Neural crest cell (in vitro differentiated cells): ENCODE results near the gene LPCAT1. TPM values are rescaled to one million over a fixed set of nuclear protein-coding genes. Genes with fewer than 3 reads are reported as not detected.

Experiments used
- DNase-seq: peaks from one replicate; pipeline ENCODE4 v3.0.0; 2021; ENCODE audit warnings: low read depth, mixed read lengths, low spot score
- H3K27ac Mint-ChIP-seq: one replicate; pipeline ENCODE4 v1.8.0; 2021; ENCODE audit warnings: mild to moderate bottlenecking, mixed read lengths; ENCODE audit not compliant: unreplicated experiment
- H3K27me3 Mint-ChIP-seq: 2 replicates; pipeline ENCODE4 v1.8.0; 2021; ENCODE audit warnings: low read depth, mild to moderate bottlenecking, mixed read lengths
- H3K36me3 Mint-ChIP-seq: 2 replicates; pipeline ENCODE4 v1.8.0; 2021; ENCODE audit warnings: low read depth, mild to moderate bottlenecking, mixed read lengths
- H3K4me1 Mint-ChIP-seq: 2 replicates; pipeline ENCODE4 v1.8.0; 2021; ENCODE audit warnings: mixed read lengths
- H3K4me3 Mint-ChIP-seq: one replicate; pipeline ENCODE4 v1.8.0; 2021; ENCODE audit warnings: mild to moderate bottlenecking, mixed read lengths
- H3K9me3 Mint-ChIP-seq: 2 replicates; pipeline ENCODE4 v1.8.0; 2021; ENCODE audit warnings: mixed read lengths
- CTCF ChIP-seq: fragments of 200-600 bp; sonication (generic); conservative IDR thresholded peaks from 2 replicates; pipeline ENCODE4 v1.5.0; 2021; ENCODE audit warnings: antibody characterized with exemption, mild to moderate bottlenecking
- total RNA-seq: library from RNA; stranded (reverse); gene quantifications from 2 replicates; pipeline ENCODE4 v1.2.1, GENCODE V29; 2021

The LPCAT1 gene
- total RNA-seq, 1 donor from 2014 or later: 111 TPM

- no peaks in the 10 kb centered on the region for H3K36me3 Mint-ChIP-seq
- H3K9me3 Mint-ChIP-seq: no peaks in the 10 kb centered on the region
- peak overlapping the region; percentile 93 for H3K4me3 Mint-ChIP-seq
- no peak overlapping the region for H3K27ac Mint-ChIP-seq
- no peaks in the 10 kb centered on the region for H3K27me3 Mint-ChIP-seq
- no peak for DNase-seq
- TF ChIP-seq CTCF: no peak
- H3K4me1 Mint-ChIP-seq: peaks cover 41% of the 10 kb centered on the region
Observed at GRCh38 chr5:1520791-1521453, 2.8 kb downstream of the LPCAT1 start.

- Mint-ChIP-seq H3K4me1 (peaks cover 49% of the 10 kb centered on the region), H3K27me3 (no peaks in the 10 kb centered on the region), H3K9me3 (no peaks in the 10 kb centered on the region), H3K36me3 (no peaks in the 10 kb centered on the region), H3K4me3 (no peak overlapping the region), H3K27ac (no peak overlapping the region)
- no peak for DNase-seq
- no peak for TF ChIP-seq CTCF
Observed at GRCh38 chr5:1519631-1520210, 4.0 kb downstream of the LPCAT1 start.

DNA sequence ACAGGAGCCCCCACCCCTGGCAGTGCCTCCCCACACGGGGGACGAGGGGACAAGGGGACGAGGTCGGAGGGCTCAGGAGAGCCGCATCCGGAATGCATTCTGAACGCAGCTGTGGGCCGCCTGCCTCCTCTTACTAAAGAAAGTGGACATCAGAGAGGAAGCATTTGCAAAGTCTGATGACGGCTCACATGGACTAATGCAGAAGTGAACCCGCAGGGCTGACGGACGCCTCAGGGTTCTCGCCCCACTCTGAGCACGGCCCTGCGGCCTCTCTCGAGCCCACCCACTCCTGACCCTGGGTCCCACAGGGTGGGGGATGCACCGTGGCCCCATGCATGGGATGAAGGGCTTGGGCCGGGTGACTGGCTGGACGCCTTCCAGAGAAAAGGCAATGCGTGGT, 5.9 kb downstream of the LPCAT1 start:
- Mint-ChIP-seq H3K9me3 (no peaks in the 10 kb centered on the region), H3K27ac (no peak overlapping the region), H3K4me3 (peak overlapping the region; percentile 57), H3K27me3 (no peaks in the 10 kb centered on the region), H3K36me3 (no peaks in the 10 kb centered on the region), H3K4me1 (peaks cover 50% of the 10 kb centered on the region)
- DNase-seq: no peak
- TF ChIP-seq CTCF: no peak

DNA sequence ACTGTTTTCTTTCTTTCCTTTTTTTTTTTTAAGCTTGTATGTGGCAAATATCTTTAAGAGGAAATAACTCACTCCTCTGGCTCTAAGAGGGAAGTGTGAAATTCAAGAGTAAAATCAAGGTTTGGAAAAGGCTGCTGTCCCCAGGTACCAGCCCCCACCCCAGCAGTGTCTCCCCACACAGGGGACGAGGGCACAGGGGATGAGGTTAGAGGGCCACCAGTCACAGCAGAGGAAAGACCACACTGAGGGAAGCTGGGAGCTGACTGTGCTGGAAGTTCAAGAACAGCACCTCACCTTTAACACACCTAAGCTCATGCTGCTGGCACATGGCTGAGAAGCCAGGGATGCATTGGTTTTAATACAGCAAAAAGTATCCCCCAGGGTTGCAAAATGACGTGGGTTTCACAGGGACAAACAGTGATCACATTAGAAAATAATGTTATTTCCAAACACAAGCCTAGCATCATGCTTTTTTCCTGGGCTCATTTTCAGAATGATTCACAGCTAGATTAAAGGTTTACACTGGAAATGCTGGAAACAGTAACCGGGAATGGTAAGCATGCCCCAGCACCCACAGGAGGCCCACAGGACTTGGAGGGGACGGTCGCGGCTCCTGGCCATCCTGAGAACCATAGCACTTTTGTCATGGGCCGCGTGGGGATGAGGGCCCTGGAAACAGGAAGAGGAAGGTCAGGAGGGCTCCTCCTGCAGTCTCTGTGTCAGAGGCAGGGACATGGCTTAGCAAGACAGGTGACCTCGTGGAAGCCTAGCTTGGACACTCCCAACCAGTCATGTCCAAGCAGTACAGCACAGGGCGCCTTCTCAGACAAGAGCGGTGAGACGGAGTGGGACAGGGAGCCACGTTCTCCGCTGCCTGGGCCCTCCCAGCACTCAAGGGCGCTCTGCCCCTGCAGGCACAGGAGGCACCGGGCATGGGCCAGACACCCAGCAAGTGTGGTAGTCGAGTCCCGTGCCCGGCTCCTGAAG, 6.9 kb downstream of the LPCAT1 start:
- Mint-ChIP-seq H3K4me1 (peaks cover 40% of the 10 kb centered on the region), H3K36me3 (no peaks in the 10 kb centered on the region), H3K27ac (peak overlapping the region; percentile 94), H3K9me3 (no peaks in the 10 kb centered on the region), H3K27me3 (no peaks in the 10 kb centered on the region), H3K4me3 (peak overlapping the region; percentile 59)
- TF ChIP-seq CTCF: no peak
- no peak for DNase-seq

- no peak for TF ChIP-seq CTCF
- Mint-ChIP-seq H3K4me1 (peaks cover 37% of the 10 kb centered on the region), H3K36me3 (no peaks in the 10 kb centered on the region), H3K4me3 (peak overlapping the region; percentile 49), H3K27me3 (no peaks in the 10 kb centered on the region), H3K27ac (peak overlapping the region; percentile 43), H3K9me3 (no peaks in the 10 kb centered on the region)
- DNase-seq: no peak
Observed at GRCh38 chr5:1515921-1516571, 7.7 kb downstream of the LPCAT1 start.
